K562 (cell line): Measurements from ENCODE around the gene SIRT5. TPM values are rescaled to one million over a fixed set of nuclear protein-coding genes. Genes with fewer than 3 reads are reported as not detected.

Source experiments
- ATAC-seq: fragments of 200-7000 bp; cut with Tn5 transposase; 3 replicates; pipeline ENCODE4 v1.9.1; 2020; ENCODE audit warnings: moderate library complexity
- BruUV-seq: library from RNA; stranded (reverse); fragments of 400-500 nt; replicated peaks from 2 replicates; lab custom pipeline; 2021; lab: Mats Ljungman, UMichigan
- CTCF ChIA-PET: fragments of 300-600 bp; formaldehyde crosslinking; extraction: SDS; loops from one replicate; lab custom pipeline; 2021; ENCODE audit warnings: low intra/inter-chr PET ratio; lab: Yijun Ruan, JAX
- POLR2A ChIA-PET: fragments of 300-600, 350-650 bp; sonication (Branson Sonifier 250); formaldehyde crosslinking; extraction: SDS; loops from one replicate; lab custom pipeline; 2021; ENCODE audit warnings: antibody characterized with exemption, inconsistent platforms; lab: Yijun Ruan, JAX
- DNase-seq, 4 experiments: peaks; one replicate each; pipeline versions ENCODE4 v3.0.0 to v3.0.0-alpha.2; 2011 to 2018; ENCODE audit warnings: low spot score in 3 of 4, mixed read lengths in 3 of 4; ENCODE audit errors: extremely low read depth in 1 of 4
- FAIRE-seq: peaks from 2 replicates; lab custom pipeline; 2011; peaks lifted over from hg19 to GRCh38; lab: Jason Lieb, UNC
- H2AFZ ChIP-seq: 2 replicates; pipeline ENCODE4 v1.6.0; 2011; ENCODE audit warnings: low read depth, low read length, control low read depth, inconsistent platforms
- H3K27ac ChIP-seq: fragments of 200-600 bp; 3 replicates; pipeline ENCODE4 v1.8.0; 2011; ENCODE audit warnings: low read depth, mild to moderate bottlenecking, control low read depth, inconsistent platforms, low read length, moderate library complexity, mixed read lengths; ENCODE audit errors: extremely low read depth
- H3K27me3 ChIP-seq, 2 experiments: fragments of 300-600 bp in 1 of 2; 2 replicates in 1 of 2; 3 replicates in 1 of 2; pipeline versions ENCODE4 v1.6.0 to v1.8.0; 2011; ENCODE audit warnings: inconsistent platforms in 2 of 2, low read length in 2 of 2, mild to moderate bottlenecking in 1 of 2, mixed read lengths in 1 of 2, moderate library complexity in 1 of 2; ENCODE audit not compliant: control insufficient read depth in 2 of 2, insufficient read depth in 2 of 2
- H3K36me3 ChIP-seq: fragments of 300-600 bp; 3 replicates; pipeline ENCODE4 v1.8.0; 2011; ENCODE audit warnings: mild to moderate bottlenecking, low read length, inconsistent platforms; ENCODE audit not compliant: control insufficient read depth, insufficient read depth
- H3K4me1 ChIP-seq, 2 experiments: fragments of 200-600 bp in 1 of 2; replicated peaks in 1 of 2; 2 replicates in 1 of 2; 3 replicates in 1 of 2; pipeline versions ENCODE4 v1.5.1 to v1.8.0; 2011; ENCODE audit warnings: inconsistent platforms in 2 of 2, low read length in 2 of 2, mild to moderate bottlenecking in 1 of 2, mixed read lengths in 1 of 2, moderate library complexity in 1 of 2; ENCODE audit not compliant: control insufficient read depth in 2 of 2, insufficient read depth in 2 of 2
- H3K4me2 ChIP-seq: 2 replicates; pipeline ENCODE4 v1.6.1; 2011; ENCODE audit warnings: low read length, control low read depth, inconsistent platforms, mixed read lengths; ENCODE audit not compliant: insufficient read depth
- H3K4me3 ChIP-seq: fragments of 200-600 bp; sonication (generic), shearing (Covaris generic); 2 replicates; pipeline ENCODE4 v1.5.1; 2016; ENCODE audit warnings: control low read depth, inconsistent platforms
- H3K79me2 ChIP-seq: fragments of 200-600 bp; 3 replicates; pipeline ENCODE4 v1.8.0; 2011; ENCODE audit warnings: low read length, inconsistent platforms; ENCODE audit not compliant: control insufficient read depth, insufficient read depth
- H3K9ac ChIP-seq, 2 experiments: 2 replicates each; pipeline versions ENCODE4 v1.6.0 to v1.6.1; 2011; ENCODE audit warnings: low read depth in 2 of 2, low read length in 2 of 2, control low read depth in 1 of 2, inconsistent platforms in 1 of 2, mild to moderate bottlenecking in 1 of 2, mixed read lengths in 1 of 2; ENCODE audit not compliant: insufficient read depth in 1 of 2
- H3K9me1 ChIP-seq: one replicate; pipeline ENCODE4 v1.6.0; 2011; ENCODE audit warnings: inconsistent platforms, mild to moderate bottlenecking, low read length, moderate library complexity; ENCODE audit not compliant: control insufficient read depth, insufficient read depth
- H3K9me3 ChIP-seq: replicated peaks from 2 replicates; pipeline ENCODE4 v1.5.1; 2011; ENCODE audit warnings: low read depth, low read length, inconsistent platforms; ENCODE audit not compliant: control insufficient read depth, insufficient read depth
- H4K20me1 ChIP-seq: replicated peaks from 2 replicates; pipeline ENCODE4 v1.6.1; 2011; ENCODE audit warnings: low read length, inconsistent platforms, mixed read lengths; ENCODE audit not compliant: control insufficient read depth, insufficient read depth
- ATF7 ChIP-seq: fragments of 450-650 bp; IDR thresholded peaks from 2 replicates; pipeline ENCODE4 v1.7.1; 2014; ENCODE audit warnings: mild to moderate bottlenecking, moderate library complexity
- CHD1 ChIP-seq: fragments of 200-600 bp; sonication (generic); IDR thresholded peaks from one replicate; pipeline ENCODE4 v1.6.1; 2012; ENCODE audit warnings: mild to moderate bottlenecking, moderate library complexity, low read length, inconsistent platforms
- ETS1 ChIP-seq: conservative IDR thresholded peaks from 2 replicates; pipeline ENCODE4 v1.6.1; 2011; ENCODE audit warnings: low read depth, mild to moderate bottlenecking, low read length; ENCODE audit not compliant: control insufficient read depth
- HCFC1 ChIP-seq: IDR thresholded peaks from 2 replicates; pipeline ENCODE4 v1.6.1; 2012; ENCODE audit warnings: low read depth, low read length, improper control_type of control experiment
- HMG20A ChIP-seq: fragments of 450-650 bp; formaldehyde crosslinking; conservative IDR thresholded peaks from 2 replicates; pipeline ENCODE4 v1.4.0; 2020; ENCODE audit warnings: mild to moderate bottlenecking, mixed read lengths
- L3MBTL2 ChIP-seq: fragments of 450-650 bp; IDR thresholded peaks from 2 replicates; pipeline ENCODE4 v1.6.1; 2016; ENCODE audit warnings: mild to moderate bottlenecking, moderate library complexity
- MAFG ChIP-seq: fragments of 450-650 bp; conservative IDR thresholded peaks from 2 replicates; pipeline ENCODE4 v1.6.1; 2016; ENCODE audit warnings: missing genetic modification characterization, missing compliant biosample characterization
- MCM7 ChIP-seq, 2 experiments: fragments of 450-650 bp; IDR thresholded peaks; 2 replicates each; pipeline ENCODE4 v1.6.1; 2016 to 2018
- POLR2H ChIP-seq: IDR thresholded peaks from 2 replicates; pipeline ENCODE4 v1.6.1; 2016; ENCODE audit warnings: missing genetic modification characterization, low read depth, mild to moderate bottlenecking, control low read depth, missing compliant biosample characterization, moderate library complexity
- POLR3A ChIP-seq: IDR thresholded peaks from 2 replicates; pipeline ENCODE4 v1.6.1; 2011; ENCODE audit warnings: borderline replicate concordance, mild to moderate bottlenecking, moderate library complexity; ENCODE audit not compliant: insufficient read length, insufficient read depth; ENCODE audit errors: extremely low read depth
- RFX1 ChIP-seq: fragments of 450-650 bp; IDR thresholded peaks from 2 replicates; pipeline ENCODE4 v1.6.1; 2016; ENCODE audit warnings: mild to moderate bottlenecking, moderate library complexity
- SIX5 ChIP-seq, 2 experiments: IDR thresholded peaks; 2 replicates each; pipeline ENCODE4 v1.6.1; 2011; ENCODE audit warnings: low read length in 2 of 2, borderline replicate concordance in 1 of 2, low read depth in 1 of 2, mild to moderate bottlenecking in 1 of 2, moderate library complexity in 1 of 2; ENCODE audit not compliant: insufficient read depth in 1 of 2
- SRSF9 ChIP-seq: fragments of 200-400 bp; formaldehyde crosslinking; IDR thresholded peaks from 2 replicates; pipeline ENCODE4 v1.6.1; 2017; ENCODE audit warnings: low read depth, low read length, borderline replicate concordance
- SUPT5H ChIP-seq: fragments of 450-650 bp; IDR thresholded peaks from 2 replicates; pipeline ENCODE4 v1.6.1; 2016
- ZFP1 ChIP-seq: fragments of 450-650 bp; formaldehyde crosslinking; IDR thresholded peaks from 2 replicates; pipeline ENCODE4 v1.4.0; 2020; ENCODE audit warnings: mild to moderate bottlenecking, mixed read lengths
- WGBS: fragments of 100-300 bp; shearing (Covaris generic); methylation state at CpG from one replicate; pipeline ENCODE4 v1.1.6; 2016; ENCODE audit warnings: low coverage, mixed read lengths; ENCODE audit not compliant: insufficient coverage; ENCODE audit errors: missing lambda C conversion rate; 5-methylcytosine and 5-hydroxymethylcytosine counted together
- in situ Hi-C: fragments of 300-500 bp; cut with MboI; formaldehyde crosslinking; loops from 4 replicates; pipeline ENCODE4 v1.15.0; 2018; ENCODE audit warnings: inconsistent platforms, mixed read lengths
- intact Hi-C: fragments of 100-400 bp; cut with micrococcal nuclease; formaldehyde crosslinking; loops from 2 replicates; pipeline ENCODE4 v1.14.2; 2022
- polyA plus RNA-seq, 8 experiments: library from polyadenylated mRNA; depleted of rRNA in 4 of 8; stranded (reverse) in 5 of 8; unstranded in 3 of 8; fragments of >200 nt; fragmentation: Nextera tagmentation in 2 of 8; fragmentation: Illumina TruSeq in 1 of 8; extraction: Ambion mirVana in 2 of 8; extraction: Trizol in 1 of 8; gene quantifications; 2 replicates each; pipeline versions ENCODE4 v1.2.1 to v1.2.3, GENCODE V29; 2011 to 2014; ENCODE audit warnings: inconsistent platforms in 1 of 8, missing spikeins in 1 of 8
- total RNA-seq, 7 experiments: library from RNA; depleted of rRNA in 6 of 7; stranded (reverse); fragments of >200 nt in 6 of 7; fragmentation: Illumina TruSeq in 2 of 7; extraction: Trizol in 2 of 7; gene quantifications; 2 replicates each; pipeline versions ENCODE4 v1.2.1 to v1.2.3, GENCODE V29; 2011 to 2021; ENCODE audit warnings: low replicate concordance in 1 of 7
- TF ChIP-seq, protein P1 (sequence below): fragments of 450-650 bp; IDR thresholded peaks from 2 replicates; pipeline ENCODE4 v1.7.1; 2018; ENCODE audit warnings: mild to moderate bottlenecking, low read depth; ENCODE audit not compliant: partially characterized antibody

The SIRT5 gene
- total and polyA plus RNA-seq, 9 of the 15 experiments (the other 6 are each of a cell fraction or from before 2014, with no cell fraction given), result 2.1 to 15.7 (median 11.4) TPM

GRCh38 chr6:13663986-13664385 is 89.6 kb downstream of the SIRT5 start:
- FAIRE-seq, result no peak
- in situ Hi-C loops, result no loop called here
- CTCF ChIA-PET, result no interaction called here
- H3K36me3 ChIP-seq, result 0 out of 3 replicates have a peak, but pooled peaks cover 3% of the 10 kb centered on the region
- TF ChIP-seq POLR3A, result no peak
- no peak for TF ChIP-seq ETS1
- TF ChIP-seq CHD1, result no peak
- no peak for TF ChIP-seq MAFG (tag)
- TF ChIP-seq L3MBTL2, result no peak
- TF ChIP-seq HCFC1, result no peak
- 0 out of 2 replicates have a peak, but pooled peaks have one; percentile 27 for TF ChIP-seq SUPT5H
- TF ChIP-seq ZFP1 (CRISPR knock-in tag), result no peak
- TF ChIP-seq POLR2H (tag), result no peak
- TF ChIP-seq, protein P1, sequence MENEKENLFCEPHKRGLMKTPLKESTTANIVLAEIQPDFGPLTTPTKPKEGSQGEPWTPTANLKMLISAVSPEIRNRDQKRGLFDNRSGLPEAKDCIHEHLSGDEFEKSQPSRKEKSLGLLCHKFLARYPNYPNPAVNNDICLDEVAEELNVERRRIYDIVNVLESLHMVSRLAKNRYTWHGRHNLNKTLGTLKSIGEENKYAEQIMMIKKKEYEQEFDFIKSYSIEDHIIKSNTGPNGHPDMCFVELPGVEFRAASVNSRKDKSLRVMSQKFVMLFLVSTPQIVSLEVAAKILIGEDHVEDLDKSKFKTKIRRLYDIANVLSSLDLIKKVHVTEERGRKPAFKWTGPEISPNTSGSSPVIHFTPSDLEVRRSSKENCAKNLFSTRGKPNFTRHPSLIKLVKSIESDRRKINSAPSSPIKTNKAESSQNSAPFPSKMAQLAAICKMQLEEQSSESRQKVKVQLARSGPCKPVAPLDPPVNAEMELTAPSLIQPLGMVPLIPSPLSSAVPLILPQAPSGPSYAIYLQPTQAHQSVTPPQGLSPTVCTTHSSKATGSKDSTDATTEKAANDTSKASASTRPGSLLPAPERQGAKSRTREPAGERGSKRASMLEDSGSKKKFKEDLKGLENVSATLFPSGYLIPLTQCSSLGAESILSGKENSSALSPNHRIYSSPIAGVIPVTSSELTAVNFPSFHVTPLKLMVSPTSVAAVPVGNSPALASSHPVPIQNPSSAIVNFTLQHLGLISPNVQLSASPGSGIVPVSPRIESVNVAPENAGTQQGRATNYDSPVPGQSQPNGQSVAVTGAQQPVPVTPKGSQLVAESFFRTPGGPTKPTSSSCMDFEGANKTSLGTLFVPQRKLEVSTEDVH, result peak; percentile 26
- no peak for TF ChIP-seq MCM7 (IDR thresholded peaks at IDR 0.05)
- no peak for TF ChIP-seq SRSF9
- no peak for TF ChIP-seq RFX1
- no peak for TF ChIP-seq HMG20A (CRISPR knock-in tag)
- no peak for TF ChIP-seq ATF7
- TF ChIP-seq SIX5 (IDR thresholded peaks at IDR 0.05; ENCODE audit: borderline replicate concordance in 1 of 2, insufficient read depth in 1 of 2, low read depth in 1 of 2, low read length in 2 of 2), result no peak
- TF ChIP-seq, all 486 proteins: peak for 2
- peak overlapping the region; percentile 45; the same call in 2 of the 3 replicates for H3K27ac ChIP-seq
- no peak overlapping the region for H3K4me3 ChIP-seq
- no peak for ATAC-seq
- no peaks in the 10 kb centered on the region for H3K9me1 ChIP-seq
- intact Hi-C loops, result no loop called here
- peaks cover 16 to 57% of the 10 kb centered on the region in 2 experiments for H3K4me1 ChIP-seq
- WGBS, result 46% methylated on average over 4 of the region's 4 CpGs
- BruUV-seq, result no TSS peak
- no peak for DNase-seq
- H3K27me3 ChIP-seq, result no peaks in the 10 kb centered on the region
- H3K9ac ChIP-seq, result peak overlapping the region in 1 of 2 experiments; percentile 11; a peak in 1 of 4 replicates
- no peaks in the 10 kb centered on the region for H4K20me1 ChIP-seq
- no peak overlapping the region for H3K4me2 ChIP-seq
- no peak overlapping the region for H2AFZ ChIP-seq
- no peaks in the 10 kb centered on the region for H3K9me3 ChIP-seq
- POLR2A ChIA-PET, result interaction anchor here (0.9 to 1.6 kb wide), 3 partner anchors 8 to 10 kb away, joined by 3 to 4 read pairs (median 3); no protein-coding TSS in a partner anchor
- peaks cover 100% of the 10 kb centered on the region for H3K79me2 ChIP-seq
